Natural killer cell (primary cell): Measurements from ENCODE around the gene TRAF5. TPM values are rescaled to one million over a fixed set of nuclear protein-coding genes. Genes with fewer than 3 reads are reported as not detected.

Experiments used
- ATAC-seq, 3 donors: fragments of 150-1000 bp in 2 of 3; fragments of 200-7000 bp in 1 of 3; cut with Tn5 transposase; 1 replicate in 1 of 3; 2 replicates in 2 of 3; pipeline ENCODE4 v1.10.0; 2021; ENCODE audit warnings: mild to moderate bottlenecking in 2 of 3, moderate library complexity in 2 of 3
- DNase-seq, 2 donors: peaks; one replicate each; pipeline versions ENCODE4 v3.0.0 to v3.0.0-alpha.2; 2013 to 2021; ENCODE audit warnings: mixed read lengths in 1 of 2
- H3K27ac ChIP-seq: one replicate; pipeline ENCODE4 v1.5.1; 2013; ENCODE audit warnings: mild to moderate bottlenecking, low read length
- H3K27me3 ChIP-seq: one replicate; pipeline ENCODE4 v1.6.1; 2013; ENCODE audit warnings: low read length; ENCODE audit not compliant: control insufficient read depth, insufficient read depth
- H3K36me3 ChIP-seq: one replicate; pipeline ENCODE4 v1.6.1; 2013; ENCODE audit warnings: low read length; ENCODE audit not compliant: control insufficient read depth, insufficient read depth
- H3K4me1 ChIP-seq: one replicate; pipeline ENCODE4 v1.6.1; 2013; ENCODE audit warnings: low read length; ENCODE audit not compliant: control insufficient read depth, insufficient read depth
- H3K4me3 ChIP-seq: one replicate; pipeline ENCODE4 v1.5.1; 2013; ENCODE audit warnings: low read length
- H3K9me3 ChIP-seq: one replicate; pipeline ENCODE4 v1.6.1; 2013; ENCODE audit warnings: low read length; ENCODE audit not compliant: control insufficient read depth, insufficient read depth
- H3K27ac Mint-ChIP-seq, 2 donors: one replicate each; pipeline ENCODE4 v1.8.0; 2022; ENCODE audit warnings: mild to moderate bottlenecking in 2 of 2, mixed read lengths in 2 of 2, moderate library complexity in 1 of 2
- H3K27me3 Mint-ChIP-seq, 2 donors: one replicate each; pipeline ENCODE4 v1.8.0; 2022; ENCODE audit warnings: low read depth in 2 of 2, mixed read lengths in 2 of 2
- H3K36me3 Mint-ChIP-seq: one replicate; pipeline ENCODE4 v1.8.0; 2022; ENCODE audit warnings: mixed read lengths
- H3K4me1 Mint-ChIP-seq, 2 donors: one replicate each; pipeline ENCODE4 v1.8.0; 2022; ENCODE audit warnings: mixed read lengths in 2 of 2
- H3K4me3 Mint-ChIP-seq: one replicate; pipeline ENCODE4 v1.8.0; 2022; ENCODE audit warnings: mild to moderate bottlenecking, moderate library complexity, mixed read lengths
- H3K9me3 Mint-ChIP-seq, 2 donors: one replicate each; pipeline ENCODE4 v1.8.0; 2022; ENCODE audit warnings: mixed read lengths in 2 of 2
- CTCF ChIP-seq: fragments of 200-600 bp; IDR thresholded peaks from one replicate; pipeline ENCODE4 v1.8.0; 2022; ENCODE audit warnings: antibody characterized with exemption
- WGBS: methylation state at CpG from one replicate; pipeline ENCODE4 v1.1.7; 2013; ENCODE audit warnings: missing lambda C conversion rate; ENCODE audit not compliant: insufficient coverage; 5-methylcytosine and 5-hydroxymethylcytosine counted together
- intact Hi-C: fragments of 100-400 bp; cut with micrococcal nuclease; formaldehyde crosslinking; loops from one replicate; pipeline ENCODE4 v1.14.2; 2022
- total RNA-seq, 4 donors: library from RNA; stranded (reverse); fragments of 120-200 nt in 1 of 4; gene quantifications; one replicate each; pipeline versions ENCODE4 v1.2.3 to v1.2.4, GENCODE V29; 2013 to 2022

TRAF5 gene
- total RNA-seq, 3 donors from 2014 or later (not counting 1 experiment from before 2014, with no cell fraction given) = 52.3 to 74.4 (median 55.6) TPM

- H3K9me3 ChIP-seq = no peaks in the 10 kb centered on the region
- H3K27ac ChIP-seq = no peak overlapping the region
- no peak for ATAC-seq
- Mint-ChIP-seq H3K9me3 (no peaks in the 10 kb centered on the region), H3K27ac (peak overlapping the region; percentile 53 to 95), H3K4me3 (no peak overlapping the region), H3K4me1 (peaks cover 24 to 26% of the 10 kb centered on the region in 2 donors), H3K36me3 (peaks cover 8% of the 10 kb centered on the region), H3K27me3 (no peaks in the 10 kb centered on the region)
- H3K36me3 ChIP-seq = peaks cover 36% of the 10 kb centered on the region
- no peaks in the 10 kb centered on the region for H3K27me3 ChIP-seq
- no peak overlapping the region for H3K4me3 ChIP-seq
- TF ChIP-seq CTCF = no peak
- H3K4me1 ChIP-seq = peaks cover 4% of the 10 kb centered on the region
- intact Hi-C loops = no loop called here
- DNase-seq = no peak
- WGBS = 91% methylated on average over 2 of the region's 4 CpGs
Observed at GRCh38 chr1:211377539-211378450, 51.2 kb downstream of the TRAF5 start.

GRCh38 chr1:211378844-211379243, 52.2 kb downstream of the TRAF5 start:
- TF ChIP-seq CTCF = no peak
- no peak overlapping the region for H3K4me3 ChIP-seq
- WGBS = 75% methylated on average over 4 of the region's 4 CpGs
- H3K36me3 Mint-ChIP-seq = peaks cover 8% of the 10 kb centered on the region
- intact Hi-C loops = no loop called here
- no peaks in the 10 kb centered on the region for H3K27me3 Mint-ChIP-seq
- H3K36me3 ChIP-seq = peaks cover 29% of the 10 kb centered on the region
- H3K4me3 Mint-ChIP-seq = no peak overlapping the region
- ATAC-seq (no peak), DNase-seq (no peak)
- H3K9me3 Mint-ChIP-seq = no peaks in the 10 kb centered on the region
- no peak overlapping the region for H3K27ac ChIP-seq
- no peaks in the 10 kb centered on the region for H3K9me3 ChIP-seq
- peaks cover 34 to 36% of the 10 kb centered on the region in 2 donors for H3K4me1 Mint-ChIP-seq
- H3K4me1 ChIP-seq = peaks cover 10% of the 10 kb centered on the region
- no peaks in the 10 kb centered on the region for H3K27me3 ChIP-seq
- peak overlapping the region; percentile 48 to 95 for H3K27ac Mint-ChIP-seq

GRCh38 chr1:211379446-211379845, 52.8 kb downstream of the TRAF5 start:
- H3K27ac ChIP-seq = no peak overlapping the region
- H3K36me3 ChIP-seq = peaks cover 23% of the 10 kb centered on the region
- peaks cover 10% of the 10 kb centered on the region for H3K4me1 ChIP-seq
- H3K27me3 ChIP-seq = no peaks in the 10 kb centered on the region
- Mint-ChIP-seq H3K4me3 (no peak overlapping the region), H3K27ac (peak overlapping the region; percentile 48 to 95), H3K4me1 (peaks cover 35 to 38% of the 10 kb centered on the region in 2 donors), H3K9me3 (no peaks in the 10 kb centered on the region), H3K27me3 (no peaks in the 10 kb centered on the region), H3K36me3 (peaks cover 8% of the 10 kb centered on the region)
- no peaks in the 10 kb centered on the region for H3K9me3 ChIP-seq
- no peak for TF ChIP-seq CTCF
- intact Hi-C loops = no loop called here
- no peak overlapping the region for H3K4me3 ChIP-seq
- ATAC-seq = no peak
- DNase-seq = no peak
